RWPE2 (cell line): Measurements from ENCODE around the gene NINJ2.

ENCODE experiments used
- ATAC-seq: fragments of 200-7000 bp; cut with Tn5 transposase; 3 replicates; pipeline ENCODE4 v1.9.1; 2021; ENCODE audit warnings: low read depth
- DNase-seq: peaks from one replicate; pipeline ENCODE4 v3.0.0-alpha.2; 2020; ENCODE audit warnings: low spot score
- H3K27ac ChIP-seq: fragments of 450-650 bp; 2 replicates; pipeline ENCODE4 v1.5.1; 2017; ENCODE audit warnings: mild to moderate bottlenecking; ENCODE audit not compliant: poor library complexity, severe bottlenecking
- H3K27me3 ChIP-seq: fragments of 250-450 bp; sonication (Bioruptor Pico); 2 replicates; pipeline ENCODE4 v1.5.1; 2021; ENCODE audit warnings: mild to moderate bottlenecking, moderate library complexity; ENCODE audit not compliant: insufficient read depth, poor library complexity, severe bottlenecking
- H3K36me3 ChIP-seq: fragments of 250-450 bp; sonication (Bioruptor Pico); 2 replicates; pipeline ENCODE4 v1.5.1; 2020; ENCODE audit warnings: low read depth, mild to moderate bottlenecking, moderate library complexity
- H3K4me1 ChIP-seq: fragments of 250-450 bp; sonication (Bioruptor Pico); 2 replicates; pipeline ENCODE4 v1.5.1; 2021; ENCODE audit warnings: mild to moderate bottlenecking, moderate library complexity; ENCODE audit not compliant: insufficient read depth, poor library complexity, severe bottlenecking
- H3K4me3 ChIP-seq: fragments of 250-450 bp; sonication (Bioruptor Pico); 2 replicates; pipeline ENCODE4 v1.5.1; 2021; ENCODE audit warnings: mild to moderate bottlenecking, moderate library complexity; ENCODE audit not compliant: severe bottlenecking
- H3K9me3 ChIP-seq: fragments of 250-450 bp; sonication (Bioruptor Pico); 2 replicates; pipeline ENCODE4 v1.5.1; 2021; ENCODE audit warnings: mild to moderate bottlenecking, moderate library complexity; ENCODE audit not compliant: severe bottlenecking
- TF ChIP-seq, protein P1 (sequence below): fragments of 450-650 bp; IDR thresholded peaks from one replicate; pipeline ENCODE4 v1.5.1; 2017; ENCODE audit warnings: mild to moderate bottlenecking, moderate library complexity; ENCODE audit not compliant: poor library complexity, severe bottlenecking

Gene NINJ2

DNA sequence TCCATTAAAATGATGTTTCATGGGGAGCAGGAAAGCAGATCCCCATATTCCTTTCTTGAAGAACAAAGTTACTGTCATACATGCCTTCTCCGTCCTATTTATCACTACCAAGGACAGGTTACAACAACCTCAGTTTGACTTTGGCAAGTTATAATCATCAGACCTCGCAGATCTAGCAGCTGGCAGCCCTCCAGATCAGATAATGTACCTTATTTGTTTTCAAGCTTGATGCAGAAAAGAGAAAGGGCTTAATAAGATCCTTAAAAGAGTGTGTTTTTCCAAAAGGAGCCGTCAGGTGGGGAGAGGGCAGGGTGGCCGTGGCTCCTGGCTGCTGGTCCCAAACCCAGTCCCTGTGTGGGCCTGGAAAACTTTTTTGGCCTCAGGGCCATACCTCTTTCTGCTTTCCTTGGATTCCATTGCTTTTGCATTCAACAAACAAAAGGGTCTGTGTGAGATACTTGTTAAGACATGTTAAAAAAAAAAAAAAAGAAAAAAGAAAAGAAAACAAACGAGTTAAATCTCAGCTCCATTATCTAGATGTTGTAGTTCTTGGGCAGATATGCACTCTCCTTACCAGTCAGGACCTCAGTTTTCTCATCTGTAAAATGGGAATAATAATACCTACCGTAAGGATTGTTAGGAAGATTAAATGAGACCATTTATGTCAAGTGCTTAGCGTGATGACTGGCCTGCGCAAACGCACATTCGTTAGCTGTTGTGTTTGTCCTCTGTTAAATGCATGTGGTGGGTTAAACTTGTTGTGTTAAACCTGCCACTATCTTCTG is 138.9 kb downstream of the NINJ2 start:
- no peak overlapping the region for H3K27ac ChIP-seq
- peaks cover 4% of the 10 kb centered on the region for H3K4me1 ChIP-seq
- no peaks in the 10 kb centered on the region for H3K9me3 ChIP-seq
- H3K27me3 ChIP-seq: peaks cover 11% of the 10 kb centered on the region
- TF ChIP-seq, protein P1, sequence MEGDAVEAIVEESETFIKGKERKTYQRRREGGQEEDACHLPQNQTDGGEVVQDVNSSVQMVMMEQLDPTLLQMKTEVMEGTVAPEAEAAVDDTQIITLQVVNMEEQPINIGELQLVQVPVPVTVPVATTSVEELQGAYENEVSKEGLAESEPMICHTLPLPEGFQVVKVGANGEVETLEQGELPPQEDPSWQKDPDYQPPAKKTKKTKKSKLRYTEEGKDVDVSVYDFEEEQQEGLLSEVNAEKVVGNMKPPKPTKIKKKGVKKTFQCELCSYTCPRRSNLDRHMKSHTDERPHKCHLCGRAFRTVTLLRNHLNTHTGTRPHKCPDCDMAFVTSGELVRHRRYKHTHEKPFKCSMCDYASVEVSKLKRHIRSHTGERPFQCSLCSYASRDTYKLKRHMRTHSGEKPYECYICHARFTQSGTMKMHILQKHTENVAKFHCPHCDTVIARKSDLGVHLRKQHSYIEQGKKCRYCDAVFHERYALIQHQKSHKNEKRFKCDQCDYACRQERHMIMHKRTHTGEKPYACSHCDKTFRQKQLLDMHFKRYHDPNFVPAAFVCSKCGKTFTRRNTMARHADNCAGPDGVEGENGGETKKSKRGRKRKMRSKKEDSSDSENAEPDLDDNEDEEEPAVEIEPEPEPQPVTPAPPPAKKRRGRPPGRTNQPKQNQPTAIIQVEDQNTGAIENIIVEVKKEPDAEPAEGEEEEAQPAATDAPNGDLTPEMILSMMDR: no peak
- H3K36me3 ChIP-seq: no peaks in the 10 kb centered on the region
- ATAC-seq: no peak
- no peak overlapping the region for H3K4me3 ChIP-seq
- no peak for DNase-seq

DNA sequence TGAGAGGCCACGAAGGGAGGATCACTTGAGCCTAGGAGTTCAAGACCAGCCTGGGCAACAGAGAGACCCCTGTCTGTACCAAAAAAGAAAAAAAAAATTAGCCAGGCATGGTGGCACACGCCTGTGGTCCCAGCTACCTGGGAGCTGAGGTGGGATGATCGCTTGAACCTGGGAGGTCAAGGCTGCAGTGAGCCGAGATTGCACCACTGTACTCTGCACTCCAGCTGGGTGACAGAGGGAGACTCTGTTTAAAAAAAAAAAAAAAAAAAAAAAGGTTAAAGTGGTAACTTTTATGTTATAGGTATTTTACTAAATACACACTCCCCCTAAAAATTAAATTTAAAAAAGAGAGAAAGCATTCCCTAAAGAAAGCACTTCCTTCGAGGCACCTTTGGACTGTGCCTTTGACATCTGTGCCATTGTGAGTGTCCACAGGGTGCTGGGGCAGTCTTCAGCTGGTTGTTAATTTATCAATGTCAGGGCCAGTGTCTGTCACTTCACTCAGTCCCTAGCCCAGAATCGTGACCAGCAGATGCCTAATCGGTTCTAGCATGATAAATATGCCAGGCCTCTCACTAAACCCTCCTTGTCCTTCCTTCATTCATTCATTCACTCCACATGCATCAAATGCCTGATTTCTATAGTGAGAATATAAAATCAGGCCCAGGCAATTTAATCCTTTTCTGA is 140.4 kb downstream of the NINJ2 start:
- Histone ChIP-seq H3K9me3 (no peaks in the 10 kb centered on the region), H3K4me1 (peaks cover 4% of the 10 kb centered on the region), H3K27me3 (peaks cover 11% of the 10 kb centered on the region), H3K27ac (no peak overlapping the region), H3K4me3 (no peak overlapping the region), H3K36me3 (no peaks in the 10 kb centered on the region)
- DNase-seq (no peak), ATAC-seq (no peak)
- TF ChIP-seq, protein P1: no peak

DNA sequence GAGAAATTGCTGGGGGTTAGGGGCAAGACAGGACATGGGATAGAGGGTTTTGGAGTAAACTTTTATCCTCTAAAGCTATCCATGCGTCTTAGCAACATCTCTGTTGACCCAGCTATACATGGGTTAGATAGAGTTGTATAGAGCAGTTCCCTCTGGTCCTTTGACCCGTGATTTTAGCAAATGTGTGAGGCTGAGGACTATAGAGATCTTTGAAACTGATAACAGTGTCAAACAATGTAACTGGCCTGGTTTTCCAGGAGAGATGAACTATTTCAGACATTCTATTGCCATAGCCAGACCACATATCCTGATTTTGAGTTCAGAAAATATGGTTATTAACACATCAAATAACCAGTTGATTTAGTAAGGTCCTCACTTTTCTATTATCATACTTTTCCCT is 143.1 kb downstream of the NINJ2 start:
- Histone ChIP-seq H3K9me3 (no peaks in the 10 kb centered on the region), H3K27me3 (peaks cover 11% of the 10 kb centered on the region), H3K4me1 (peaks cover 4% of the 10 kb centered on the region), H3K27ac (no peak overlapping the region), H3K36me3 (no peaks in the 10 kb centered on the region), H3K4me3 (no peak overlapping the region)
- ATAC-seq: no peak
- TF ChIP-seq, protein P1: no peak
- DNase-seq: no peak

DNA sequence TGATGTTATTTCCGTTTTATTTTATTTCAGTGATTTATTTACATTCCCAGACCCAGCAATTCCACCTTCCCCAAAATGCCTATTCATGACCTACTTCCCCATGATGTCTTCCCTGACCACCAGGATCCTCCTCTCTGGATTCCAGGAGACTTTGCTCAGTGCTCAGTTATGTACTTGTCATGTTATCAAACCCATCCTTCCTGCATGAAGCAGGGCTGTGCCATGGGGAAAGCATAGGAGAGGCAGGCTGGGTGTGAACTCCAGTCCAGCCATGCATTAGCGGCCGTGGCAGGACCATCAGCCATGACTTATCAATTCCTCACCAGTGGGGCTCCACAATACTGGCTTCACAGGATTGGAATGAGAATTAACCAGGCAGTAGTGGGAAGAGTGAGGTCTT is 145.7 kb downstream of the NINJ2 start:
- no peaks in the 10 kb centered on the region for H3K4me1 ChIP-seq
- ATAC-seq: no peak
- H3K36me3 ChIP-seq: no peaks in the 10 kb centered on the region
- no peak overlapping the region for H3K27ac ChIP-seq
- no peak overlapping the region for H3K4me3 ChIP-seq
- no peaks in the 10 kb centered on the region for H3K9me3 ChIP-seq
- peaks cover 11% of the 10 kb centered on the region for H3K27me3 ChIP-seq
- DNase-seq: no peak
- TF ChIP-seq, protein P1: no peak
